Glomerular endothelial cell (primary cell): ENCODE results near the gene TAF6. TPM values are rescaled to one million over a fixed set of nuclear protein-coding genes. Genes with fewer than 3 reads are reported as not detected.

ENCODE experiments used
- DNase-seq: peaks from one replicate; pipeline ENCODE4 v3.0.0-alpha.2; 2011; ENCODE audit warnings: low read depth, low spot score; ENCODE audit errors: extremely low read depth
- total RNA-seq: library from RNA; depleted of rRNA; stranded (reverse); fragments of >200 nt; gene quantifications from 2 replicates; pipeline ENCODE4 v1.2.3, GENCODE V29; 2015

TAF6 gene
- total RNA-seq, 1 donor from 2014 or later: 71.4 TPM

DNA sequence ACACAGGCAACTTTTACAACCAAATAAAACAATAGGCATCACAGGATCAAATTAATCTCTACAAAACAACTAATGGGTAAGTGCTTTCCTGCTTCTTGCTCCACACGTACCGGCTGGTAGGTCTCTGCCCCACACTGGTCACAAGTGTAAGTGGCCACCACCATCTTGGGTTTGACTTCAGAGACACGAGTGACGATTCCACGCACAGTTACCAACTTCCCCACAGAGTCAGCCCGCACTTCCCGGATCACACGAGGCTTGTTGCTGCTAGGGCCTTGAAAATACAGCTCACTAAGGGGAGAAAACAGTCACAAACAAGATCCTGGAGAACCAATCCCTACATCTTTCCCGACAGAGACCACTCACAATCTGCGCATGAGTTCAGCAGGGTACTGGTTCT lies 20.2 kb downstream of the TAF6 start:
- no peak for DNase-seq

- DNase-seq: no peak
These were observed 23.5 kb downstream of the TAF6 start for GRCh38 chr7:100095704-100096103.

- DNase-seq: no peak
These were observed 23.9 kb downstream of the TAF6 start for GRCh38 chr7:100095289-100095688.

GRCh38 chr7:100093925-100094486 lies 25.2 kb downstream of the TAF6 start:
- DNase-seq: no peak

DNA sequence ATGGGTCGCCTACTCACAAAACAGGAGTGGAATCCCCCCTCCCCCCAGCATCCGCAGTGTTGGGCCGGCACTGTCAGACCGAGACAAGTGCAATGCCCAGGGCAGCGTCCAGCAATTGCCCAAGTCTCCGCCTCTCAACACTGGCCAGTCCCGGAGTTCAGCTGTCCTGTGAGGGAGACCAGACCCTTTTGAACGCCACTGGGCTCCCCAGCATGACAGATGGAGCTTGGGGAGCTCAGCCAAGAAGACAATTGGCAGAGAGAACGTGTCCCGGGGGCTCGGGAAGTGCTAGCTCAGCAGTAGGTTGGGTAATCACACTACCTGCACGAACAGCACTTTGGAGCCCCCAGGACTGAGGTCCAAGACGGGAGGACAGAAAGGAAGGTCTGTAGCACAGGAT lies 25.7 kb downstream of the TAF6 start:
- DNase-seq: no peak

- DNase-seq: no peak
These were observed 26.1 kb downstream of the TAF6 start for GRCh38 chr7:100093054-100093453.

DNA sequence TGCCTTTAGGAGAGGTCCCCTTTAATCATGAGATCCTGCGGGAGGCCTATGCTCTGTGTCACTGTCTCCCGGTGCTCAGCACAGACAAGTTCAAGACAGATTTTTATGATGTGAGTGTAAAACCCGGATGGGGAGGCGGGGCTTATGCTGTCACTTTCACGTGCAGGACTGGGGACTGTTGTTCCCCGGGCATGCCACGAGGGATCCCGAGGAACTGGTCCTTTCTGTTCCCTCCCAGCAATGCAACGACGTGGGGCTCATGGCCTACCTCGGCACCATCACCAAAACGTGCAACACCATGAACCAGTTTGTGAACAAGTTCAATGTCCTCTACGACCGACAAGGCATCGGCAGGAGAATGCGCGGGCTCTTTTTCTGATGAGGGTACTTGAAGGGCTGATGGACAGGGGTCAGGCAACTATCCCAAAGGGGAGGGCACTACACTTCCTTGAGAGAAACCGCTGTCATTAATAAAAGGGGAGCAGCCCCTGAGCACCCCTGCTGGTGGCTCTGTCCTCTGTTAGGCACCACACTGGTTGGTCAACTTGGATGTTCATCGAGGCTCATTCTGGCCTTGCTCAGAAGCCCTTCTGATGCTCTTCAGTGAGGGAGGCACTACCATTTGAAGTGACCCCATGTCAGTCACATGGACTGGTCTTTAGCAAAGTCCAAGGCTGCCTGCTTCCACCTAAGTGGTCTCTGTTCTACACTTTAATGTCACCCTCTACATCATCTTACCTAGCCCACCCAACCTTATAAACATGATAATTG lies 27.6 kb downstream of the TAF6 start:
- no peak for DNase-seq

GRCh38 chr7:100090527-100091410 lies 28.4 kb downstream of the TAF6 start:
- DNase-seq: no peak

GRCh38 chr7:100089458-100090196 lies 29.5 kb downstream of the TAF6 start:
- DNase-seq: no peak

DNA sequence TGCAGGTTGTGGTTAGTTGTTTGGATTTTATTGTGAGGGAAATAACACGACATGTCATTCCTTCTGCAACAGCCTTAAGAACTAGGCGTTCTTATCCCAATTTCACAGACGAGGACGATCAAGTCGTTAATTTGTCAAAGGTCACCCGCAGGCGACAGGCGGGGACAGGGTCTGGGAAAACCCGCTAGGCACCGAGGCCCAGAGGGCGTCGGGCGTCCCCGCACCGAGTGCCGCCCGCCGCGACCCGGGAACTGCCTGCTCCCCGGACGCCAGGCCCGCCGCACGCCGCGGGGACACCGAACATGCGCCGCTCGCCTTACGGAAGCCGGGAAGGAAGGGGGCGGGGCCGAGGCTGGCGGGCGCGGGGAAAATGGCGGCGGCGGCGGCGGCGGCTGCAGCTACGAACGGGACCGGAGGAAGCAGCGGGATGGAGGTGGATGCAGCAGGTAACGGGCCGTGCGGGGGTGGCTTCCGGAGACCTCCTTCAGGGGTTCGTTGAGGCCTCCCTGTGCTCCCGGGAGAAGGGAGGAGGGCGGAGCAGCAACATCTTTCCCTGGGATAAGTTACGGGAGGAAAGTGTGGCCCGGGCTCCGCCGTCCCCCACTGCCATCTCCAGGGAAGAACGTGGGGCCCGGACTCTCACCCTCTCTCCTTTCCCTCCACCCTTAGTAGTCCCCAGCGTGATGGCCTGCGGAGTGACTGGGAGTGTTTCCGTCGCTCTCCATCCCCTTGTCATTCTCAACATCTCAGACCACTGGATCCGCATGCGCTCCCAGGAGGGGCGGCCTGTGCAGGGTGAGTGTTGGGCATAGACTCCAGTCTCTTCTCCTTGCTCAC lies 30.3 kb downstream of the TAF6 start, which contains the start of gene COPS6:
COPS6 (plus strand) TSS at position 349 of the 837 bp plus-strand sequence; CDS start at position 371, 22 bp downstream.
- no peak for DNase-seq

DNA sequence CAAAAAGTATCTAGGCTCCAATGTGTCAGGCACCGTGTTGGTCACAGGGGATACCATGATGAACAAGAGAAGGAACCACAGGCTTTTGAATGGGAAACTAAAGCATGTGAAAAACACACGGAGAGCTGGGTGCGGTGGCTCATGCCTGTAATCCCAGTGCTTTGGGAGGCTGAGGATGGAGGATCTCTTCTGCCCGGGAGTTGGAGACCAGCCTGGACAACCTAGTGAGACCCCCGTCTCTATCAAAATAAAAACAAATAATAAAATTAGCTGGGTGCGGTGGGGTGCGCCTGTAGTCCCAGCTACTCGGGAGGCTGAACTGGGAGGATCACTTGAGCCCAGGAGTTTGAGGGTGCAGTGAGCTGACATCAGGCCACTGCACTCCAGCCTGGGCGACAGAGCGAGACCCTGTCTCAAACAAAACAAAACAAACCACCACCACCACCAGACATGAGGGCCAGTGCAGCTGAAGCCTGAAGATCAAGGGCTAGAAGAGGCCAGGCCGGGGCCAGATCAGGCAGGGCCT lies 31.0 kb downstream of the TAF6 start:
- DNase-seq: no peak

- DNase-seq: peak; percentile 99
These were observed 32.0 kb downstream of the TAF6 start for GRCh38 chr7:100087055-100087750.

- no peak for DNase-seq
These were observed 33.6 kb downstream of the TAF6 start for GRCh38 chr7:100085515-100085914.

- no peak for DNase-seq
These were observed 36.2 kb downstream of the TAF6 start for GRCh38 chr7:100082978-100083377.

GRCh38 chr7:100081535-100082102 lies 37.5 kb downstream of the TAF6 start, which contains the start of gene ZNF3:
TSS of gene ZNF3 (minus strand) at chr7:100081723. CDS start at chr7:100077357, 4,366 bp downstream.
- peak; percentile 90 for DNase-seq

DNA sequence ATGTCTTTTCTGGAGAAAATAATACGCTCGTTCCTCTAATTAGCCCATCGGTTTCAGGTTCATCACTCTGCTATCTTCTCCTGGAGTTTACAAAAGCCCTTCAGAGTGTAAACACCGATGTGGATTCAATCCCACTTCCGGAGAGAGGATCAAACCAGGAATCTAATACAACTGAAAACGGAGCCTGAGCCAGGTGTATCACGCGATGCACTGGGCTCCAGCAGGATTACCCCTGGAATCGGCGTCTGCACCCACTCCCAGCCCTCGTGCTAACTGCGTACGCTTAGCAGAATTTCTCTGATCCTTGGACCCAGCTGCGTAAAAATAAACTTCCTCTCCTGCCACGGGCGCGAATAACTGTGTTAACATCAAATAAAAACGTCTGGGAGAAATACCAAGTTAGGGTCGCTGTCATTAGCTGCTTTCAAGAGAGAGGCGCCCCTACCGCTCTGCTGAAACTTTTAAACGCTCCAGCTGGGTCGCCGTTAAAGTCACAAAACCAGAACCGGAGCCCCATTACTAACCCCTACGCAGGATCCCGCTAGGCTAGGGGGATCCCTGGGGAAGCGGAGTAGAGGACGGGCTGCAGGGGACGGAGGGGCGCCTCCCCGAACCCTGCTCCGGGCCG lies 38.1 kb downstream of the TAF6 start:
- no peak for DNase-seq

- no peak for DNase-seq
These were observed 40.1 kb downstream of the TAF6 start for GRCh38 chr7:100079024-100079560.

DNA sequence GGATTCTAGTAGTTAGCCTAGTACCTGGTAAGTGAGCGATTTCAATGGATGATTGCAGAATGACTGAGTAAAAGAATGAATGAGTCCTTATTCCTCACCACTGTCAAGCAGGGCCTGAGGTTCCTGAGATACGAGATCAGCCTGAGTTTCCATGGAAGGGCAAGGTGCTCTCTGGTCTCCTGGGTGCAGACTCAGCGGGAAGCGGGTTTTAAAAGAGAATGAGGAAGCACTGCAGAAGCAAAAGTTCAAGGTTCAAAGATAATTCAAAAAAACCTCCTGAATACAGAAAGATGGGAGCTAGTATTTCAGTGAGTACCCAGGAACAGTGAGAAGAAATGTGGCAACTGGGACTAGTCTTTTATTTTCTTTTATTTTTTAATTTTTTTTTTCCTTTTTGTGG lies 42.0 kb downstream of the TAF6 start:
- no peak for DNase-seq
